ENCODE results near the gene SAMSN1.

GRCh38 chr21:14523234-14523633 is 22.9 kb downstream of the SAMSN1 start:
- no peak for TF ChIP-seq CTCF (conservative IDR thresholded peaks at IDR 0.05; ENCODE audit: low read depth in 2 of 2)
- TF ChIP-seq EZH2 (IDR thresholded peaks at IDR 0.05; ENCODE audit: low read depth, unreplicated experiment), result no peak
- no peak for TF ChIP-seq STAT1 (IDR thresholded peaks at IDR 0.05; ENCODE audit: unreplicated experiment)
- no peak for TF ChIP-seq CREB1 (CRISPR knock-in tag; IDR thresholded peaks at IDR 0.05; ENCODE audit: low read depth)
